BJ (cell line): ENCODE measurements around the gene SLC7A8. TPM values are rescaled to one million over a fixed set of nuclear protein-coding genes. Genes with fewer than 3 reads are reported as not detected.

Experiments
- CTCF ChIA-PET: fragments of 350-600 bp; formaldehyde crosslinking; extraction: SDS; loops from one replicate; lab custom pipeline; 2021; ENCODE audit warnings: antibody characterized with exemption, inconsistent platforms; lab: Yijun Ruan, JAX
- POLR2A ChIA-PET: fragments of 300-600 bp; sonication (Branson Sonifier 250); formaldehyde crosslinking; extraction: SDS; loops from one replicate; lab custom pipeline; 2021; ENCODE audit warnings: antibody characterized with exemption; lab: Charles Lee
- DNase-seq: peaks from one replicate; pipeline ENCODE4 v3.0.0-alpha.2; 2011; ENCODE audit warnings: low read depth
- H3K27me3 ChIP-seq: 2 replicates; pipeline ENCODE4 v1.6.0; 2011; ENCODE audit warnings: low read length; ENCODE audit not compliant: control insufficient read depth, insufficient read depth
- H3K36me3 ChIP-seq: 2 replicates; pipeline ENCODE4 v1.5.1; 2011; ENCODE audit warnings: low read length; ENCODE audit not compliant: control insufficient read depth, insufficient read depth
- H3K4me3 ChIP-seq: 2 replicates; pipeline ENCODE4 v1.5.1; 2011; ENCODE audit warnings: low read depth, mild to moderate bottlenecking, control low read depth, low read length
- CTCF ChIP-seq: IDR thresholded peaks from 2 replicates; pipeline ENCODE4 v1.5.1; 2011; ENCODE audit warnings: low read depth, mild to moderate bottlenecking, control low read depth, inconsistent platforms, low read length, moderate library complexity; ENCODE audit not compliant: insufficient read depth
- polyA plus RNA-seq: library from polyadenylated mRNA; depleted of rRNA; stranded (reverse); fragments of >200 nt; gene quantifications from 2 replicates; pipeline ENCODE4 v1.2.3, GENCODE V29; 2011

SLC7A8 gene
- polyA plus RNA-seq, 1 experiment, result 4.6 TPM

- no peak for TF ChIP-seq CTCF
- peaks cover 1% of the 10 kb centered on the region; the same call in 1 of the 2 replicates for H3K27me3 ChIP-seq
- no peaks in the 10 kb centered on the region for H3K36me3 ChIP-seq
- no peak overlapping the region for H3K4me3 ChIP-seq
- DNase-seq, result no peak
- ChIA-PET POLR2A (no interaction called here), CTCF (interaction anchor here (1.5 kb wide), 1 partner anchor 72 kb away, joined by 7 read pairs; no protein-coding TSS in a partner anchor)
These were observed 10.0 kb upstream of the SLC7A8 start for GRCh38 chr14:23193432-23193831.

GRCh38 chr14:23187925-23188324 lies 4.5 kb upstream of the SLC7A8 start:
- Histone ChIP-seq H3K4me3 (no peak overlapping the region), H3K27me3 (peaks cover 1% of the 10 kb centered on the region; the same call in 1 of the 2 replicates), H3K36me3 (no peaks in the 10 kb centered on the region)
- TF ChIP-seq CTCF, result no peak
- DNase-seq, result no peak
- ChIA-PET POLR2A (no interaction called here), CTCF (interaction anchor here (0.7 to 26.2 kb wide), 24 partner anchors 7 to 130 kb away, joined by 3 to 815 read pairs (median 7); partner anchors contain the start of gene CEBPE)

GRCh38 chr14:23186913-23187654 lies 3.6 kb upstream of the SLC7A8 start:
- ChIA-PET POLR2A (no interaction called here), CTCF (interaction anchor here (0.7 to 26.2 kb wide), 39 partner anchors 8 to 923 kb away, joined by 3 to 815 read pairs (median 4); partner anchors contain the start of gene CEBPE)
- peaks cover 1% of the 10 kb centered on the region; the same call in 1 of the 2 replicates for H3K27me3 ChIP-seq
- no peak overlapping the region for H3K4me3 ChIP-seq
- TF ChIP-seq CTCF, result peak; percentile 80
- H3K36me3 ChIP-seq, result no peaks in the 10 kb centered on the region
- DNase-seq, result no peak

- no peak for TF ChIP-seq CTCF
- DNase-seq, result no peak
- Histone ChIP-seq H3K27me3 (peaks cover 1% of the 10 kb centered on the region; the same call in 1 of the 2 replicates), H3K4me3 (no peak overlapping the region), H3K36me3 (no peaks in the 10 kb centered on the region)
- ChIA-PET POLR2A (no interaction called here), CTCF (interaction anchor here (0.6 to 26.2 kb wide), 6 partner anchors 8 to 129 kb away, joined by 3 to 815 read pairs (median 10); partner anchors contain the start of gene CEBPE)
These were observed 1.6 kb upstream of the SLC7A8 start for GRCh38 chr14:23185063-23185462.

GRCh38 chr14:23183158-23183470 lies 346 bp downstream of the SLC7A8 start:
- Histone ChIP-seq H3K27me3 (no peaks in the 10 kb centered on the region), H3K36me3 (no peaks in the 10 kb centered on the region), H3K4me3 (peak overlapping the region; percentile 41)
- ChIA-PET CTCF (interaction anchor here (2.5 to 26.2 kb wide), 2 partner anchors 63 to 115 kb away, joined by 9 to 815 read pairs; partner anchors contain the start of gene CEBPE), POLR2A (no interaction called here)
- no peak for DNase-seq
- TF ChIP-seq CTCF, result no peak
